GM12878 (cell line): ENCODE measurements around the gene GALNTL6. TPM values are rescaled to one million over a fixed set of nuclear protein-coding genes. Genes with fewer than 3 reads are reported as not detected.
A peak's percentile ranks its signal among the peaks of the same experiment; 100 is the strongest.

Experiments used
- ASH2L ChIP-seq: fragments of 300-600, 200-600 bp; sonication (generic); IDR thresholded peaks from 2 replicates; pipeline ENCODE4 v1.6.1; 2017; ENCODE audit warnings: low read depth, mild to moderate bottlenecking, borderline replicate concordance
- ATF2 ChIP-seq: IDR thresholded peaks from 2 replicates; pipeline ENCODE4 v1.6.1; 2012; ENCODE audit warnings: low read length, inconsistent platforms
- CUX1 ChIP-seq: IDR thresholded peaks from 2 replicates; pipeline ENCODE4 v1.6.1; 2012; ENCODE audit warnings: improper control_type of control experiment, low read depth, low read length; ENCODE audit not compliant: insufficient replicate concordance
- ETV6 ChIP-seq, 2 experiments: fragments of 450-650 bp in 1 of 2; IDR thresholded peaks in 1 of 2; conservative IDR thresholded peaks in 1 of 2; 2 replicates each; pipeline ENCODE4 v1.6.1; 2014; ENCODE audit warnings: antibody characterized with exemption in 1 of 2, borderline replicate concordance in 1 of 2, low read depth in 1 of 2, mild to moderate bottlenecking in 1 of 2, moderate library complexity in 1 of 2
- IKZF1 ChIP-seq: fragments of 450-650 bp; conservative IDR thresholded peaks from 2 replicates; pipeline ENCODE4 v1.6.1; 2017; ENCODE audit warnings: antibody characterized with exemption, mild to moderate bottlenecking
- IRF5 ChIP-seq: fragments of 450-650 bp; IDR thresholded peaks from 2 replicates; pipeline ENCODE4 v1.6.1; 2017; ENCODE audit warnings: borderline replicate concordance
- NKRF ChIP-seq: fragments of 450-650 bp; conservative IDR thresholded peaks from 2 replicates; pipeline ENCODE4 v1.6.1; 2017; ENCODE audit warnings: mild to moderate bottlenecking, moderate library complexity
- NRF1 ChIP-seq: conservative IDR thresholded peaks from 2 replicates; pipeline ENCODE4 v1.6.1; 2011; ENCODE audit warnings: mild to moderate bottlenecking, low read depth, low read length, improper control_type of control experiment
- PBX3 ChIP-seq: IDR thresholded peaks from 2 replicates; pipeline ENCODE4 v1.6.1; 2011; ENCODE audit warnings: mild to moderate bottlenecking, low read depth, low read length, moderate library complexity; ENCODE audit not compliant: insufficient replicate concordance
- RCOR1 ChIP-seq: conservative IDR thresholded peaks from 2 replicates; pipeline ENCODE4 v1.6.1; 2012; ENCODE audit warnings: low read depth, low read length, improper control_type of control experiment
- SMARCA5 ChIP-seq: fragments of 450-650 bp; IDR thresholded peaks from 2 replicates; pipeline ENCODE4 v1.6.1; 2017; ENCODE audit warnings: mild to moderate bottlenecking
- TCF3 ChIP-seq: IDR thresholded peaks from 2 replicates; pipeline ENCODE4 v1.6.1; 2012; ENCODE audit warnings: low read depth, mild to moderate bottlenecking, low read length, borderline replicate concordance; ENCODE audit not compliant: insufficient read depth
- YY1 ChIP-seq: IDR thresholded peaks from 2 replicates; pipeline ENCODE4 v1.6.1; 2011; ENCODE audit warnings: low read depth, mild to moderate bottlenecking, low read length
- ZBED1 ChIP-seq: IDR thresholded peaks from 2 replicates; pipeline ENCODE4 v1.6.1; 2016; ENCODE audit warnings: borderline replicate concordance
- ZNF384 ChIP-seq: IDR thresholded peaks from 2 replicates; pipeline ENCODE4 v1.6.1; 2012; ENCODE audit warnings: low read depth, mild to moderate bottlenecking, low read length, improper control_type of control experiment, borderline replicate concordance
- polyA plus RNA-seq, 11 experiments: library from polyadenylated mRNA; depleted of rRNA in 4 of 11; unstranded in 6 of 11; stranded (reverse) in 5 of 11; fragments of >200 nt; fragmentation: Nextera tagmentation in 4 of 11; fragmentation: Illumina TruSeq in 1 of 11; extraction: Ambion mirVana in 4 of 11; extraction: Trizol in 1 of 11; gene quantifications; 1 replicate in 1 of 11; 2 replicates in 10 of 11; pipeline versions ENCODE4 v1.2.1 to v1.2.3, GENCODE V29; 2011 to 2016; ENCODE audit warnings: inconsistent platforms in 2 of 11, missing spikeins in 2 of 11, low read depth in 1 of 11
- total RNA-seq, 4 experiments: library from RNA; depleted of rRNA in 3 of 4; stranded (reverse); fragments of >200 nt in 3 of 4; fragmentation: Illumina TruSeq in 1 of 4; extraction: Trizol in 1 of 4; gene quantifications; 2 replicates each; pipeline versions ENCODE4 v1.2.1 to v1.2.3, GENCODE V29; 2013 to 2021

Gene GALNTL6
- total and polyA plus RNA-seq, 10 of the 15 experiments (the other 5 are each of a cell fraction or from before 2014, with no cell fraction given) = 0.01 to 0.29 TPM; not detected in 8

GRCh38 chr4:172740434-172740833 lies 927.2 kb downstream of the GALNTL6 start (continued):
- no peak for TF ChIP-seq CUX1
- TF ChIP-seq ATF2 = peak; percentile 82
- TF ChIP-seq PBX3 = no peak
- no peak for TF ChIP-seq TCF3
- no peak for TF ChIP-seq NRF1
- TF ChIP-seq IRF5 = no peak
- TF ChIP-seq ZNF384 = no peak
- 0 out of 4 replicates have a peak, but pooled peaks of 1 of the 2 experiments have one; percentile 15 for TF ChIP-seq ETV6 (conservative IDR thresholded peaks at IDR 0.05 in 1 of 2, IDR thresholded peaks at IDR 0.05 in 1 of 2; ENCODE audit: borderline replicate concordance in 1 of 2, low read depth in 1 of 2)
- TF ChIP-seq ASH2L = no peak
- no peak for TF ChIP-seq SMARCA5
- TF ChIP-seq YY1 = no peak
- TF ChIP-seq ZBED1 = peak; percentile 45; the same call in 1 of the 2 replicates
- 0 out of 2 replicates have a peak, but pooled peaks have one; percentile 20 for TF ChIP-seq IKZF1
- no peak for TF ChIP-seq RCOR1
- TF ChIP-seq NKRF = no peak
